OCI-LY7 (cell line): Measurements from ENCODE around the gene DIABLO. TPM values are rescaled to one million over a fixed set of nuclear protein-coding genes. Genes with fewer than 3 reads are reported as not detected.

Source experiments
- BruUV-seq: library from RNA; stranded (reverse); fragments of 400-500 nt; replicated peaks from 2 replicates; lab custom pipeline; 2021; lab: Mats Ljungman, UMichigan
- CTCF ChIA-PET: fragments of 300-600 bp; sonication (Branson Sonifier 250); formaldehyde crosslinking; loops from one replicate; lab custom pipeline; 2022; ENCODE audit warnings: antibody characterized with exemption; ENCODE audit not compliant: unreplicated experiment; lab: Charles Lee
- POLR2A ChIA-PET: fragments of 300-600 bp; sonication (Branson Sonifier 250); formaldehyde crosslinking; loops from one replicate; lab custom pipeline; 2022; ENCODE audit warnings: antibody characterized with exemption; lab: Charles Lee
- DNase-seq: peaks from one replicate; pipeline ENCODE4 v3.0.0-alpha.2; 2015; ENCODE audit warnings: low spot score
- H2AFZ ChIP-seq: fragments of 200-600 bp; sonication (generic), shearing (Covaris generic); 2 replicates; pipeline ENCODE4 v1.6.1; 2014; ENCODE audit warnings: mild to moderate bottlenecking, antibody characterized with exemption, low read length, moderate library complexity
- H3K27ac ChIP-seq: fragments of 200-600 bp; sonication (generic); 2 replicates; pipeline ENCODE4 v1.5.1; 2014; ENCODE audit warnings: mixed run types, low read depth, mild to moderate bottlenecking, moderate library complexity, low read length, inconsistent platforms; ENCODE audit not compliant: poor library complexity, severe bottlenecking
- H3K36me3 ChIP-seq: fragments of 200-600 bp; sonication (generic); 2 replicates; pipeline ENCODE4 v1.6.1; 2014; ENCODE audit warnings: mild to moderate bottlenecking, antibody characterized with exemption, low read length, moderate library complexity, mixed read lengths; ENCODE audit not compliant: insufficient read depth
- H3K4me1 ChIP-seq: fragments of 200-600 bp; sonication (generic); 2 replicates; pipeline ENCODE4 v1.5.1; 2014; ENCODE audit warnings: mild to moderate bottlenecking, low read length; ENCODE audit not compliant: insufficient read depth, poor library complexity, severe bottlenecking
- H3K4me2 ChIP-seq: fragments of 200-600 bp; sonication (generic); 2 replicates; pipeline ENCODE4 v1.6.1; 2014; ENCODE audit warnings: mild to moderate bottlenecking, low read length
- H3K4me3 ChIP-seq: fragments of 200-600 bp; sonication (generic); 2 replicates; pipeline ENCODE4 v1.5.1; 2014; ENCODE audit warnings: mild to moderate bottlenecking, low read depth, low read length; ENCODE audit not compliant: poor library complexity, severe bottlenecking
- H3K79me2 ChIP-seq: fragments of 200-600 bp; sonication (generic); 2 replicates; pipeline ENCODE4 v1.6.1; 2016; ENCODE audit warnings: low read depth, mild to moderate bottlenecking, low read length, moderate library complexity, mixed read lengths; ENCODE audit not compliant: insufficient read depth
- H3K9me2 ChIP-seq: fragments of 200-600 bp; sonication (generic); 2 replicates; pipeline ENCODE4 v1.6.1; 2016; ENCODE audit warnings: mild to moderate bottlenecking, low read length, mixed read lengths; ENCODE audit not compliant: insufficient read depth
- H3K9me3 ChIP-seq: fragments of 200-600 bp; sonication (generic); 2 replicates; pipeline ENCODE4 v1.6.1; 2014; ENCODE audit warnings: mild to moderate bottlenecking, mixed run types, low read length, mixed read lengths
- H4K20me1 ChIP-seq: fragments of 200-600 bp; sonication (generic); 2 replicates; pipeline ENCODE4 v1.6.1; 2014; ENCODE audit warnings: mild to moderate bottlenecking, antibody characterized with exemption, low read length, moderate library complexity, mixed read lengths; ENCODE audit not compliant: insufficient read depth
- EZH2phosphoT487 ChIP-seq: fragments of 200-600 bp; sonication (generic); IDR thresholded peaks from 2 replicates; pipeline ENCODE4 v1.6.1; 2018; ENCODE audit warnings: low read depth, borderline replicate concordance, mild to moderate bottlenecking, mixed run types, antibody characterized with exemption, low read length, moderate library complexity, mixed read lengths
- intact Hi-C: fragments of 100-400 bp; cut with micrococcal nuclease; formaldehyde crosslinking; loops from one replicate; pipeline ENCODE4 v1.10.0; 2022; ENCODE audit not compliant: unreplicated experiment
- total RNA-seq, 2 experiments: library from RNA; depleted of rRNA in 1 of 2; stranded (reverse); fragments of >200 nt in 1 of 2; shearing (Covaris generic) in 1 of 2; gene quantifications; 2 replicates each; pipeline ENCODE4 v1.2.3, GENCODE V29; 2014 to 2022
- TF ChIP-seq, protein P1 (sequence below): fragments of 200-600 bp; sonication (generic); conservative IDR thresholded peaks from 2 replicates; pipeline ENCODE4 v1.5.1; 2014; ENCODE audit warnings: mild to moderate bottlenecking, antibody characterized with exemption, low read length, moderate library complexity, mixed read lengths

The DIABLO gene
- total RNA-seq, 2 experiments from 2014 or later, result 53.9 to 56.5 TPM

DNA sequence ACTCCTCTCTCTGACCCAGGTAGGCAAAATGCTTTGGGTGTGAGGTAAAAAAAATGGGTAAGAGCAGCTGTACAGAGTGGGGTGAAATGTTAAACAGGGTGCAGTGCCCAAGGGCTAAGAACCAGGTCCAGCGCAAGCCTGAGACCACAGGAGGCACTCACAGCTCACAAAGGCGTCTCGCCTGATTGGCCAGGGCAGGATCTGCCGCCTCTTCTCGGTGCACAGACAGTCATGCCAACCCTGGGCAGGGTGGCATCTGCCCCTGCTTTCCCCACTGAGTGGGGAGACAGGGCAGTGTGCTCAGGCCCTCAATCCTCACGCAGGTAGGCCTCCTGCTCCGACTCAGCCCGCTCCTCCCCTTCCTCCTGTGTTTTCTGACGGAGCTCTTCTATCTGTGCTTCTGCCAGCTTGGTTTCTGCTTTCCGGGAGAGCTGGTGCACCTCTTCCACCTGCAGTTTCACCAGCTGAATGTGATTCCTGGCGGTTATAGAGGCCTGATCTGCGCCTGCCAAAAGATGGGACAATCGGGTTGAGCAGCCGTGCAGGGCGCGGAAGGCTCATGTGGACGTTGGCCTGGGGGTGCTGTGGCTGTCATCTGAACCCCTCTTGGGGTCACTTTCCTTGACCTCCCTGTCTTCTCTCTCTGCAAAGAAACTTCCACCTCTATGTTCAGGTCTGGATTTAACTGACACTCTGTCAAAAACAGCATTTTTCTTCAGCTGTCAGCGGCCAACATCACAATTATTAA lies 17.6 kb downstream of the DIABLO start:
- ChIA-PET CTCF (no interaction called here), POLR2A (interaction anchor here (0.6 kb wide), 2 partner anchors 141 to 517 kb away, joined by 3 to 5 read pairs; no protein-coding TSS in a partner anchor)
- no peaks in the 10 kb centered on the region for H3K9me3 ChIP-seq
- no peaks in the 10 kb centered on the region; the same call in 1 of the 2 replicates for H4K20me1 ChIP-seq
- H3K79me2 ChIP-seq, result no peaks in the 10 kb centered on the region
- peaks cover 68% of the 10 kb centered on the region for H3K36me3 ChIP-seq
- BruUV-seq, result TSS peak; percentile 63
- H2AFZ ChIP-seq, result no peak overlapping the region
- DNase-seq, result no peak
- H3K27ac ChIP-seq, result no peak overlapping the region
- H3K4me1 ChIP-seq, result no peaks in the 10 kb centered on the region
- no peaks in the 10 kb centered on the region for H3K9me2 ChIP-seq
- intact Hi-C loops, result no loop called here
- TF ChIP-seq EZH2phosphoT487, result no peak
- TF ChIP-seq, protein P1, sequence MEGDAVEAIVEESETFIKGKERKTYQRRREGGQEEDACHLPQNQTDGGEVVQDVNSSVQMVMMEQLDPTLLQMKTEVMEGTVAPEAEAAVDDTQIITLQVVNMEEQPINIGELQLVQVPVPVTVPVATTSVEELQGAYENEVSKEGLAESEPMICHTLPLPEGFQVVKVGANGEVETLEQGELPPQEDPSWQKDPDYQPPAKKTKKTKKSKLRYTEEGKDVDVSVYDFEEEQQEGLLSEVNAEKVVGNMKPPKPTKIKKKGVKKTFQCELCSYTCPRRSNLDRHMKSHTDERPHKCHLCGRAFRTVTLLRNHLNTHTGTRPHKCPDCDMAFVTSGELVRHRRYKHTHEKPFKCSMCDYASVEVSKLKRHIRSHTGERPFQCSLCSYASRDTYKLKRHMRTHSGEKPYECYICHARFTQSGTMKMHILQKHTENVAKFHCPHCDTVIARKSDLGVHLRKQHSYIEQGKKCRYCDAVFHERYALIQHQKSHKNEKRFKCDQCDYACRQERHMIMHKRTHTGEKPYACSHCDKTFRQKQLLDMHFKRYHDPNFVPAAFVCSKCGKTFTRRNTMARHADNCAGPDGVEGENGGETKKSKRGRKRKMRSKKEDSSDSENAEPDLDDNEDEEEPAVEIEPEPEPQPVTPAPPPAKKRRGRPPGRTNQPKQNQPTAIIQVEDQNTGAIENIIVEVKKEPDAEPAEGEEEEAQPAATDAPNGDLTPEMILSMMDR, result no peak
- H3K4me3 ChIP-seq, result no peak overlapping the region
- no peak overlapping the region for H3K4me2 ChIP-seq

DNA sequence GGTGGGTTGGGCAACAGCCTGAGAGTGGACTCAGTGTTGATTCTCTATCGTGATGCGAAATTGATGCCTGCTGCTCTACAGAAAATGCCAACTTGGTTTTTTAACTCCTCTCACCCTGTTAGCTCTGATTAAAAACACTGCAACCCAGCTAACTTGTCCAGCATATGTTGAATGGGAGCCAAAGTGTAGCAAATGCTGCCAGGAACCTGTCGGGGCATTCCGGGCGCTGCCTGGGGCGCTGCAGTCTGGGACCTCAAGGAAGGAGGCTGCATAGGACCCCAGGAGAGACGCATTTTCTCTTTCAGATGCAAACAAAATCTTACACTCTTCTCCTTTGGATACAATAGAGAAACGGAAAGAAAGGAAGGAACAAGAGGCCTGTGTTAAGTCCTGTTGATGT lies 18.5 kb downstream of the DIABLO start:
- ChIA-PET POLR2A (interaction anchor here (0.5 kb wide), 1 partner anchor 210 kb away, joined by 3 read pairs; no protein-coding TSS in a partner anchor), CTCF (no interaction called here)
- BruUV-seq, result no TSS peak
- Histone ChIP-seq H3K4me3 (no peak overlapping the region), H3K4me2 (no peak overlapping the region), H3K9me3 (no peaks in the 10 kb centered on the region), H4K20me1 (no peaks in the 10 kb centered on the region; the same call in 1 of the 2 replicates), H3K79me2 (no peaks in the 10 kb centered on the region), H2AFZ (no peak overlapping the region), H3K27ac (no peak overlapping the region), H3K36me3 (peaks cover 60% of the 10 kb centered on the region), H3K4me1 (no peaks in the 10 kb centered on the region), H3K9me2 (no peaks in the 10 kb centered on the region)
- intact Hi-C loops, result no loop called here
- no peak for DNase-seq
- TF ChIP-seq, protein P1, result no peak
- no peak for TF ChIP-seq EZH2phosphoT487

DNA sequence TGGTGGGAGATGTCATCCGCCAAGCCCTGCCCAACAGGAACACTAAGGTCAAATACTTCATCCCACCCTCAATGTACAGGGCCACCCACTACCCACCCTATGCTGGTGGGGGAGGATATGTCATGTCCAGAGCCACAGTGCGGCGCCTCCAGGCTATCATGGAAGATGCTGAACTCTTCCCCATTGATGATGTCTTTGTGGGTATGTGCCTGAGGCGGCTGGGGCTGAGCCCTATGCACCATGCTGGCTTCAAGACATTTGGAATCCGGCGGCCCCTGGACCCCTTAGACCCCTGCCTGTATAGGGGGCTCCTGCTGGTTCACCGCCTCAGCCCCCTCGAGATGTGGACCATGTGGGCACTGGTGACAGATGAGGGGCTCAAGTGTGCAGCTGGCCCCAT lies 18.9 kb downstream of the DIABLO start:
- intact Hi-C loops, result no loop called here
- Histone ChIP-seq H3K4me1 (no peaks in the 10 kb centered on the region), H3K9me3 (no peaks in the 10 kb centered on the region), H3K79me2 (no peaks in the 10 kb centered on the region), H2AFZ (no peak overlapping the region), H3K27ac (no peak overlapping the region), H3K36me3 (peaks cover 56% of the 10 kb centered on the region), H4K20me1 (no peaks in the 10 kb centered on the region; the same call in 1 of the 2 replicates), H3K4me2 (no peak overlapping the region), H3K4me3 (no peak overlapping the region), H3K9me2 (no peaks in the 10 kb centered on the region)
- no TSS peak for BruUV-seq
- DNase-seq, result no peak
- no peak for TF ChIP-seq EZH2phosphoT487
- CTCF ChIA-PET, result no interaction called here
- POLR2A ChIA-PET, result interaction anchor here (0.5 kb wide), 1 partner anchor 209 kb away, joined by 3 read pairs; no protein-coding TSS in a partner anchor
